Colonic mucosa (tissue), 4 donors: Measurements from ENCODE around the gene SUPT3H. TPM values are rescaled to one million over a fixed set of nuclear protein-coding genes. Genes with fewer than 3 reads are reported as not detected.
"Not testable (repeated sequence)": the region's sequence is repeated elsewhere in the genome, so short reads cannot be mapped to it uniquely, and the experiment has no call there.

Experiments used
- DNase-seq: peaks from one replicate; pipeline ENCODE4 v3.0.0-alpha.2; 2020
- H3K27ac ChIP-seq: fragments of 200-600 bp; one replicate; pipeline ENCODE4 v1.8.0; 2021
- H3K27me3 ChIP-seq: fragments of 200-600 bp; one replicate; pipeline ENCODE4 v1.8.0; 2021
- H3K36me3 ChIP-seq: fragments of 200-600 bp; one replicate; pipeline ENCODE4 v1.8.0; 2021
- H3K4me1 ChIP-seq: fragments of 200-600 bp; one replicate; pipeline ENCODE4 v1.8.0; 2021; ENCODE audit warnings: mild to moderate bottlenecking
- H3K4me3 ChIP-seq: fragments of 200-600 bp; one replicate; pipeline ENCODE4 v1.8.0; 2021
- H3K9ac ChIP-seq, 2 donors: one replicate each; pipeline ENCODE4 v1.7.0; 2013; ENCODE audit warnings: control low read depth in 2 of 2, low read depth in 2 of 2, low read length in 2 of 2
- H3K9me3 ChIP-seq: fragments of 200-600 bp; one replicate; pipeline ENCODE4 v1.8.0; 2021
- intact Hi-C: fragments of 100-400 bp; cut with DNase I; formaldehyde crosslinking; loops from one replicate; pipeline ENCODE4 v1.14.1; 2022
- total RNA-seq, 2 donors: library from RNA; stranded (reverse); fragmentation: NEBNext Ultra II Directional in 1 of 2; extraction: Animal tissue kit (Norgen Biotek cat#: 25700) in 1 of 2; gene quantifications; one replicate each; pipeline ENCODE4 v1.2.1, GENCODE V29; 2021
- TF ChIP-seq, protein P1 (sequence below): fragments of 200-600 bp; IDR thresholded peaks from one replicate; pipeline ENCODE4 v1.8.0; 2022; ENCODE audit warnings: antibody characterized with exemption, mild to moderate bottlenecking
- donor health status: healthy.
- donor health status: DM: no; HTN: no; CAD: no.
- donor health status: DM: no; HTN: no; CAD: no.

Gene SUPT3H
- total RNA-seq, 2 donors from 2014 or later, result 3.4 to 4.1 TPM

- TF ChIP-seq, protein P1, sequence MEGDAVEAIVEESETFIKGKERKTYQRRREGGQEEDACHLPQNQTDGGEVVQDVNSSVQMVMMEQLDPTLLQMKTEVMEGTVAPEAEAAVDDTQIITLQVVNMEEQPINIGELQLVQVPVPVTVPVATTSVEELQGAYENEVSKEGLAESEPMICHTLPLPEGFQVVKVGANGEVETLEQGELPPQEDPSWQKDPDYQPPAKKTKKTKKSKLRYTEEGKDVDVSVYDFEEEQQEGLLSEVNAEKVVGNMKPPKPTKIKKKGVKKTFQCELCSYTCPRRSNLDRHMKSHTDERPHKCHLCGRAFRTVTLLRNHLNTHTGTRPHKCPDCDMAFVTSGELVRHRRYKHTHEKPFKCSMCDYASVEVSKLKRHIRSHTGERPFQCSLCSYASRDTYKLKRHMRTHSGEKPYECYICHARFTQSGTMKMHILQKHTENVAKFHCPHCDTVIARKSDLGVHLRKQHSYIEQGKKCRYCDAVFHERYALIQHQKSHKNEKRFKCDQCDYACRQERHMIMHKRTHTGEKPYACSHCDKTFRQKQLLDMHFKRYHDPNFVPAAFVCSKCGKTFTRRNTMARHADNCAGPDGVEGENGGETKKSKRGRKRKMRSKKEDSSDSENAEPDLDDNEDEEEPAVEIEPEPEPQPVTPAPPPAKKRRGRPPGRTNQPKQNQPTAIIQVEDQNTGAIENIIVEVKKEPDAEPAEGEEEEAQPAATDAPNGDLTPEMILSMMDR, result no peak
- no peak overlapping the region for H3K9ac ChIP-seq
- intact Hi-C loops, result no loop called here
- H3K27ac ChIP-seq, result no peak overlapping the region
- H3K27me3 ChIP-seq, result no peaks in the 10 kb centered on the region
- H3K9me3 ChIP-seq, result no peaks in the 10 kb centered on the region
- no peaks in the 10 kb centered on the region for H3K4me1 ChIP-seq
- DNase-seq, result no peak
- H3K4me3 ChIP-seq, result no peak overlapping the region
- no peaks in the 10 kb centered on the region for H3K36me3 ChIP-seq
Measured at GRCh38 chr6:45148711-45149341, 228.9 kb downstream of the SUPT3H start.

DNA sequence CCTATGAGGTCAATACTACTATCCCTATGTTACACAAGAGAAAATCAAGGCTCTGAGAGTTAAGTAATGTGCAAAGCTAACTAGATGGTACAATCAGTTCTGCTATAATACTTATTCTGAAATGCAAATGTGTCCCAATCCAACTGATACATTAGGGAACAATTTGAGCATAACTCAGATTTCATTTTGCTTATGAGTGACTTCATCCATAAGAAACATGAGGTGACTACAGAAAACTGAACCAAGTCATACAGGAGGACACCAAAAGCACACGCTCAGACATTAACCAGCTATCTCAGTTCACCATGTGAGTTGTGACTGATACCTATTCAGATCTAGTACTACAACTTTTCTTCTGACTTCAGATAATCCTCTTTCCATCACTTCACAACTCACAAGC lies 229.5 kb downstream of the SUPT3H start:
- no peaks in the 10 kb centered on the region for H3K27me3 ChIP-seq
- TF ChIP-seq, protein P1, result no peak
- no peak for DNase-seq

DNA sequence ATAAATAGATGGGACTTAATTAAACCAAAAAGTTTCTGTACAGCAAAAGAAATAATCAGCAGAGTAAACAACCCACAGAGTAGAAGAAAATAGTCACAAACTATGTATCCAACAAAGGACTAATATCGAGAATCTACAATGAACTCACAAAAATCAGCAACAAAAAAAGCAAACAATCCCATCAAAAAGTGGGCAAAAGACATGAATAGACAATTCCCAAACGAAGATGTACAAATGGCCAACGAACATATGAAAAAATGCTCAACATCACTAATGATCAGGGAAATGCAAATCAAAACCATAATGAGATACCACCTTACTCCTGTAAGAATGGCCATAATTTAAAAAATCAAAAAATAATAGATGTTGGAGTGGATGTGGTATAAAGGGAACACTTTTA lies 232.1 kb downstream of the SUPT3H start:
- H3K4me1 ChIP-seq, DNase-seq, H3K27ac ChIP-seq, H3K36me3 ChIP-seq, H3K9ac ChIP-seq, H3K9me3 ChIP-seq, H3K27me3 ChIP-seq, H3K4me3 ChIP-seq, intact Hi-C loops: not testable (repeated sequence)

More for the DNA sequence above, 229.5 kb downstream of the SUPT3H start:
- Histone ChIP-seq H3K36me3 (no peaks in the 10 kb centered on the region), H3K27ac (no peak overlapping the region), H3K4me3 (no peak overlapping the region), H3K4me1 (no peaks in the 10 kb centered on the region), H3K9ac (no peak overlapping the region), H3K9me3 (no peaks in the 10 kb centered on the region)
- intact Hi-C loops, result no loop called here

DNA sequence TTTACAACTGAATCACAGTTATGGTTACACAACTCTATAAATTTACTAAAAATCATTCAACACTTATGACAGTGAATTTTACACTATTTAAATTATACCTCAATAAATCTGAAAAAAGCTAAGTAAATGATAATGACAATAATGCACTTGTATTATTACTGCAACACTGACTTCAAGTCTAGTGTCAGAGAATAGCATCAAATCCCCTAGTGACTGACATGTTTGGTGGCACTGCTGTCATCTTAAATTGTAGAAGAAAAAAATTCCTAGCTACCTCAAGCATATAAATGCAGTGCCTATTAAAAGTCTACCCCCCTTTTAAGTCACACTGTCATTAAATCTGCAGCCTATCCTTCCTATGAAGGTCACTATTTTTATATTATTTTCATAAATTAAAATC lies 239.0 kb downstream of the SUPT3H start:
- Histone ChIP-seq H3K9me3 (peaks cover 7% of the 10 kb centered on the region), H3K27me3 (no peaks in the 10 kb centered on the region), H3K27ac (no peak overlapping the region), H3K4me1 (no peaks in the 10 kb centered on the region), H3K9ac (no peak overlapping the region), H3K4me3 (no peak overlapping the region), H3K36me3 (no peaks in the 10 kb centered on the region)
- DNase-seq, result no peak
- intact Hi-C loops, result no loop called here
- TF ChIP-seq, protein P1, result no peak

GRCh38 chr6:45136495-45136894 lies 241.2 kb downstream of the SUPT3H start:
- H3K27ac ChIP-seq, result no peak overlapping the region
- DNase-seq, result no peak
- TF ChIP-seq, protein P1, result no peak

GRCh38 chr6:45132658-45133294 lies 245.0 kb downstream of the SUPT3H start:
- Histone ChIP-seq H3K4me3 (no peak overlapping the region), H3K4me1 (no peaks in the 10 kb centered on the region), H3K27ac (no peak overlapping the region), H3K27me3 (no peaks in the 10 kb centered on the region), H3K36me3 (no peaks in the 10 kb centered on the region), H3K9me3 (peaks cover 6% of the 10 kb centered on the region), H3K9ac (no peak overlapping the region)
- TF ChIP-seq, protein P1, result no peak
- intact Hi-C loops, result no loop called here
- DNase-seq, result no peak

More at GRCh38 chr6:45136495-45136894, 241.2 kb downstream of the SUPT3H start:
- no peak overlapping the region for H3K9ac ChIP-seq
- no peak overlapping the region for H3K4me3 ChIP-seq
- H3K36me3 ChIP-seq, result no peaks in the 10 kb centered on the region
- peaks cover 7% of the 10 kb centered on the region for H3K9me3 ChIP-seq
- H3K27me3 ChIP-seq, result no peaks in the 10 kb centered on the region
- intact Hi-C loops, result no loop called here
- H3K4me1 ChIP-seq, result no peaks in the 10 kb centered on the region
